ENCODE measurements around the gene MROH8. TPM values are rescaled to one million over a fixed set of nuclear protein-coding genes. Genes with fewer than 3 reads are reported as not detected.

Gene MROH8
- total RNA-seq, 1 experiment from 2014 or later: 1.4 TPM

GRCh38 chr20:37053230-37053950, 126.0 kb downstream of the MROH8 start:
- Mint-ChIP-seq H3K4me1 (ENCODE audit: low read depth, unreplicated experiment) (no peaks in the 10 kb centered on the region), H3K36me3 (ENCODE audit: insufficient read depth, unreplicated experiment) (peaks cover 34% of the 10 kb centered on the region), H3K27me3 (ENCODE audit: unreplicated experiment) (no peaks in the 10 kb centered on the region), H3K9me3 (ENCODE audit: low read depth, unreplicated experiment) (no peaks in the 10 kb centered on the region), H3K4me3 (ENCODE audit: low read depth, unreplicated experiment) (no peak overlapping the region), H3K27ac (ENCODE audit: unreplicated experiment) (no peak overlapping the region)
- TF ChIP-seq CTCF (IDR thresholded peaks at IDR 0.05; ENCODE audit: unreplicated experiment): no peak
- intact Hi-C loops (cut with micrococcal nuclease; ENCODE audit: unreplicated experiment): no loop called here
- no peak for DNase-seq
- CTCF ChIA-PET: no interaction called here
- BruUV-seq (replicated peaks): no TSS peak

Other genes with a start within 250 kb of the MROH8 start
- gene SAMHD1, start 227.8 kb downstream of the MROH8 start, total RNA-seq (2022): 54.3 and 93.5 TPM in 2 replicates
- 20.3 and 21.5 TPM in 2 replicates for gene RBL1, start 83.6 kb downstream of the MROH8 start, total RNA-seq (2022)
- 508 and 522 TPM in 2 replicates for gene RPN2, start 218 bp downstream of the MROH8 start, total RNA-seq (2022)
- not detected in 2 replicates for gene GHRH, start 82.3 kb upstream of the MROH8 start, total RNA-seq (2022)
- gene MANBAL, start 110.1 kb upstream of the MROH8 start, total RNA-seq (2022): 77.0 and 77.2 TPM in 2 replicates
- gene SRC, start 166.6 kb upstream of the MROH8 start, total RNA-seq (2022): 185 and 203 TPM in 2 replicates